NCI-H69 (cell line): ENCODE data around the gene GRIK5.
"Not testable (repeated sequence)": the region's sequence is repeated elsewhere in the genome, so short reads cannot be mapped to it uniquely, and the experiment has no call there.

Experiments used
- DNase-seq: peaks from one replicate; lab custom pipeline; 2025; lab: John Stamatoyannopoulos, UW

GRIK5 gene

GRCh38 chr19:42069619-42070351 is at the start of gene GRIK5:
TSS of gene GRIK5 (minus strand) at chr19:42070206. CDS start at chr19:42065770, 4,436 bp downstream.
- DNase-seq: peak; percentile 80

- DNase-seq: no peak
These were observed 47.1 kb upstream of the GRIK5 start for GRCh38 chr19:42117076-42117475.

- no peak for DNase-seq
These were observed 46.5 kb upstream of the GRIK5 start for GRCh38 chr19:42116308-42117075.

DNA sequence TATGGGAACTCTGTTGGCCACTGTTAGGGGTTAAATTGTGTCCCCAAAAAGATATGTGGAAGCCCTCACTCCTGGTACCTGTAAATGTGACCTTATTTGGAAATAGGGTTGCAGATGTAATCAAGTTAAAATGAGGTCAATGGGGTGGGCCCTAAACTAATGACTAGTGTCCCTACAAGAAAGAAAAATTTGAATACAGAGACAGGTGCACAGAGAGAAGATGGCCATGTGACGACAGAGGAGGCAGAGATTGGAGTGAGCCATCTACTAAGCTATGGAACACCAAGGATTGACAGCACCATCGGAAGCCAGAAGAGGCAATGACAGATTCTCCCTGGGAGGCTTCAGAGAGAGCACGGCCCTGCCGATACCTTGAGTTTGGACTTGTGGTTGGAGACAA is 45.7 kb upstream of the GRIK5 start:
- DNase-seq: no peak

- DNase-seq: no peak
These were observed 45.2 kb upstream of the GRIK5 start for GRCh38 chr19:42115219-42115618.

- peak; percentile 76 for DNase-seq
These were observed 44.4 kb upstream of the GRIK5 start for GRCh38 chr19:42114412-42114811.

GRCh38 chr19:42113641-42114348 is 43.8 kb upstream of the GRIK5 start:
- DNase-seq: peak; percentile 81

DNA sequence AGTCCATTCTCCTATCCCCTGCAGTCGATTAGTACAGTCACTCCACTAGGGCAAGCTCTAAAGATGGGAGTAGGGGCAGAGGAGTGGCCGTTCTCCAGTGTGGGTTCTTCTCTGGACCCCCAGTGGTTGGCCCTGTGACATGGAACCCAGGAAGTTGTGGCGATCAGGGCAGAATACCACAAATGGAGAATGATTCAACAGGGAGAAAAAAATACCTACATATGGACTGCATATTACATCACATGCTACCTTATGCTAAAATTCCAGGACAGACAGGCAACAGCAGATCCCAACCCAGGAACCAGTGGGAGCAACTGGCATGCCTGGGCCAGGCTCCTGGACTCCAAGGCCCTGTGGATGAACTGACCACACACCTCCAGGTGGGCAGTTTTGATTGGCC is 41.8 kb upstream of the GRIK5 start:
- no peak for DNase-seq

DNA sequence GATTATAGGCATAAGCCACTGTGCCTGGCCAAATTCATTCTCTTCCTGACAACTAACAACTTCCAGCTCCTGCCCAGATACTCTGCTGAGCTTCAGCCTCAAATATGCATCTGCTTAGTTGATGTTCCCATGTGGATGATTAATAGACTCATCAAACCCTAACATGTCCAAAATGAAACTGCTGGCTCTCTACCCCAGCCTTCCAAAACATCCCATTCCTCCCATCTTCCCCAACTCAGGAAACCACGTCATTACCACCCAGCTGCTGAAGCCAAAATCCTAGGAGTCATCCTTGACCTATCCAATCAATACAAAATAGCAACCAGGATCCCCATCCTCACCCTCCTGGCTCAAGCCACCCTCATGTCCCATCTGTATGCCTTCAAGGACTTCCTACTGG is 41.4 kb upstream of the GRIK5 start:
- no peak for DNase-seq

GRCh38 chr19:42110658-42111057 is 40.7 kb upstream of the GRIK5 start:
- no peak for DNase-seq

DNA sequence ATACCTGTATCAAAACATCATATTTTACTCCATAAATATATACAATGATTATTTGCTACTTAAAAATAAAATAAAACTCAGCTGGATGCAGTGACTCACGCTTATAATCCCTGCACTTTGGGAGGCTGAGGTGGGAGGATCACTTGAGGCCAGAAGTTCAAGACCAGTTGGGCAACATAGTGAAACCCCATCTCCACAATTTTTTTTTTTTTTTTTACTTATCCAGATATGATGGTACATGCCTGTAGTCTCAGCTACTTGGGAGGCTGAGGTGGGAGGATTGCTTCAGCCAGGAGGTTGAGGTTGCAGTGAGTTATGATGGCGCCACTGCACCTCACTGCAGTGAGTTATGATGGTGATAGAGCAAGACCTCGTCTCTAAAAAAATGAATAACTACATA is 39.9 kb upstream of the GRIK5 start:
- DNase-seq: no peak

- DNase-seq: peak; percentile 91
These were observed 38.8 kb upstream of the GRIK5 start for GRCh38 chr19:42108527-42109389.

GRCh38 chr19:42105368-42105767 is 35.4 kb upstream of the GRIK5 start:
- no peak for DNase-seq

DNA sequence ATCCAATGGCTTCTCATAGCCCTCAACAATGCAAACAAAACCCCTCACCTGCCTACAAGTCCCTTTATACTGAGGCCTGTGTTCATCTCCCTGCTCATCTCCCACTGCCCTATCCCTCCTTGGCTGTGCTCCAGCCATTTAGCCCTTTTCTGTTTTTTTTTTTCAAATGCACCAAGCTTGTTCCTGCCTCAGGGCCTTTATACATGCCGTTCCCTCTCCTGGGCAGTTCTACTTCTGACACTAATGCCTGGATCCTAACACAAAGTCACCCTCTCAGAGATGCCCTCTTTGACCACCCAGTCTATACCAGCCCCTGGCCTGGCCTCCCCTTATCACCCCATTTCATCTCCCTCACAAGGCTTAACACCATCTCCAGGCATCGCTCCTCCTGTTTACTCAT is 32.9 kb upstream of the GRIK5 start:
- DNase-seq: no peak

DNA sequence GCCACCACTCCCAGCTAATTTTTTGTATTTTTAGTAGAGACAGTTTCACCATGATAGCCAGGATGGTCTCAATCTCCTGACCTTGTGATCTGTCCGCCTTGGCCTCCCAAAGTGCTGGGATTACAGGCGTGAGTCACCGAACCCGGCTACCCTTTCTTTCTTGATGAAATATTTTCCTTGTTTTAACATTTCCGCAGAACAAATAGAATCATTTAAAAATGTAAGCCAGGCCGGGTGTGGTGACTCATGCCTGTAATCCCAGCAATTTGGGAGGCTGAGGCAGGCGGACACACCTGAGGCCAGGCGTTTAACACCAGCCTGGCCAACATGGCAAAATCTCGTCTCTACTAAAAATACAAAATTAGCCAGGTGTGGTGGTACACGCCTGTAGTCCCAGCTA is 30.2 kb upstream of the GRIK5 start:
- DNase-seq: not testable (repeated sequence)

DNA sequence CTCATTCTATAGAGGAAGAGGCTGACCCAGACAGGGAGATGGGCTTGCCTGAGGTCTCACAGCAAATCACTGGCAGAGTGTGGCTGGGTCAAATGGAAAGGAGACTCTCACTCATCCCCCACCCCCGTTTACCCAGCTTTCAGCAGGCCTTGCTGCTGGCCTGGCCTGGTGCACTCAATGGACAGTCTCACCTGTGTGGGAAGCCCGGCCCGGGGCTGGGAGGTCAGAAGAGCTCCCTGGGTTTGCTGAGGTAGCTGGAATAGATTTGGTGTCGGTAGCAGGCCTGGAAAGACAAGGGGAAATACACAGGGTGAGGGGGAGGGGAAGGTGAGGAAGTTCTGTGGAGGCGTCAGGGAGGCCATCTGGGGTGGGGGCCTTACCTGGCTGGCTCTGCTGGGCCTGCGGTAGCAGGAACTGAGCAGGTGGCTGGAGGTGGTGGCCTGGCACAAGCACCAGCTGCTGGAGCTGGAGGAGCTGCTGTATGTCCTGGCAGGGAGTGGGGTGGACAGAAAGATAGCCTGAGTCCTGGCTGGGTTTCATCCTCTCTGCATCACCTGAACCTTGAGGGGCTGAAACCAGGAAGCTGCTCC is 29.4 kb upstream of the GRIK5 start:
- DNase-seq: no peak

DNA sequence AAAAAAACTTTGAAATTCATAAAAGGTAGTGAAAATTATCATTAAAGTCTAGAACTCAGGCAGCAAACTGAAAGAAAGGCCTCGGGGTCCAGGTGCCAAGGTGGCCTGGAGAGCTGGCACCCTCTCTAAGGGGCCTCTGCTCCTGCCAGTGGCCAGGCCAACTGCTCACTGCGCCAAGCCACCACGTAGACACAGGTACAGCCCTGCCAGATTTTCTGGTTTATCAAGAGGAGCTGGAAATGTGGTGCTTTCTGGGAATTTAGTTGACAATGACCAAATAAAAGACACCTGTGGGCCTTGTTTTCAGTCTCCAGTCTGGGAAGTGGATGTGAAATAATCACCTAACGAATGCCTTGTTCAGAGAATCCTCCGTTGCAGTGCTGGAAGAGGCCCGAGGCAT is 28.8 kb upstream of the GRIK5 start:
- no peak for DNase-seq

GRCh38 chr19:42097461-42097860 is 27.5 kb upstream of the GRIK5 start:
- no peak for DNase-seq

- no peak for DNase-seq
These were observed 26.3 kb upstream of the GRIK5 start for GRCh38 chr19:42096255-42096837.

DNA sequence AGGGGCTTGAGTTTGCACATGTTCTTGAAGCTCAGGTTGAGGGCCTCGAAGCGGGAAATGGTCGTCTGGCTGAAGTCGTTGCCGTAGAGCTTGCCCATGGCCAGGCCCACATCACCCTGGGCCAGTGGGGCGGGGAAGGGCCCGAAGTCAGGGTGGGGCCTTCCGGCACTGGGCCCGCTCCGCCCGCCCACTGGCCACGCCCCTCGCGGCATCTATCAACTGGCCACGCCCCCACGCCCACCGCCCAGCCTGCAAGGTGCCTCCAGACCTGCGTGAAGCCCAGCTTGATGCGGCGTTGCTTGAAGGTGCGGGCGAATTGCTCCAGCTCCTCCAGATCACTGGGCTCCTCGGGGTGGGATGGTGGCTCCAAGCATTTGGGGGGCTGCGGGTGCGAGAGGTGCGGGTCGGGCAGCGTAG is 25.8 kb upstream of the GRIK5 start:
- DNase-seq: no peak

- DNase-seq: no peak
These were observed 25.3 kb upstream of the GRIK5 start for GRCh38 chr19:42095142-42095813.
